Esophagus squamous epithelium (tissue), 4 donors: ENCODE data around the gene ZCWPW1.

Experiments
- CTCF ChIP-seq, 6 experiments: fragments of 450-650 bp in 4 of 6; fragments of 200-600 bp in 2 of 6; sonication (generic) in 2 of 6; IDR thresholded peaks; one replicate each; pipeline ENCODE4 v1.5.1; 2016 to 2019; ENCODE audit warnings: antibody characterized with exemption in 6 of 6, mild to moderate bottlenecking in 4 of 6, moderate library complexity in 4 of 6
- POLR2A ChIP-seq, 4 donors: fragments of 450-650 bp; IDR thresholded peaks; one replicate each; pipeline ENCODE4 v1.6.1; 2017; ENCODE audit warnings: antibody characterized with exemption in 4 of 4, mild to moderate bottlenecking in 4 of 4, moderate library complexity in 3 of 4

GRCh38 chr7:100367676-100368613 is 60.6 kb downstream of the ZCWPW1 start:
- no peak for TF ChIP-seq CTCF (IDR thresholded peaks at IDR 0.05)
- TF ChIP-seq POLR2A (IDR thresholded peaks at IDR 0.05): no peak
